Measurements from ENCODE around the gene BSN. TPM values are rescaled to one million over a fixed set of nuclear protein-coding genes. Genes with fewer than 3 reads are reported as not detected.

BSN gene
- total RNA-seq (2022; extraction: Qiagen RNA extraction), result 0.09 to 0.41 TPM (median 0.13 TPM) in 5 replicates

GRCh38 chr3:49553692-49554632 is at the start of gene BSN:
Gene BSN, plus strand, starts transcription at chr3:49554477. Its CDS starts 126 bp downstream, at chr3:49554603.

GRCh38 chr3:49673715-49674496 is 119.6 kb downstream of the BSN start, which contains the start of gene APEH:
Gene APEH, plus strand, starts transcription at chr3:49674351. Its CDS starts 51 bp downstream, at chr3:49674402.

GRCh38 chr3:49689046-49689907 is 135.0 kb downstream of the BSN start, which contains the start of the genes MST1 and RNF123:
Gene MST1, minus strand, starts transcription at chr3:49689474. Its CDS starts 783 bp downstream, at chr3:49688691.
Gene RNF123, plus strand, starts transcription at chr3:49689557. Its CDS starts 1,609 bp downstream, at chr3:49691166.

DNA sequence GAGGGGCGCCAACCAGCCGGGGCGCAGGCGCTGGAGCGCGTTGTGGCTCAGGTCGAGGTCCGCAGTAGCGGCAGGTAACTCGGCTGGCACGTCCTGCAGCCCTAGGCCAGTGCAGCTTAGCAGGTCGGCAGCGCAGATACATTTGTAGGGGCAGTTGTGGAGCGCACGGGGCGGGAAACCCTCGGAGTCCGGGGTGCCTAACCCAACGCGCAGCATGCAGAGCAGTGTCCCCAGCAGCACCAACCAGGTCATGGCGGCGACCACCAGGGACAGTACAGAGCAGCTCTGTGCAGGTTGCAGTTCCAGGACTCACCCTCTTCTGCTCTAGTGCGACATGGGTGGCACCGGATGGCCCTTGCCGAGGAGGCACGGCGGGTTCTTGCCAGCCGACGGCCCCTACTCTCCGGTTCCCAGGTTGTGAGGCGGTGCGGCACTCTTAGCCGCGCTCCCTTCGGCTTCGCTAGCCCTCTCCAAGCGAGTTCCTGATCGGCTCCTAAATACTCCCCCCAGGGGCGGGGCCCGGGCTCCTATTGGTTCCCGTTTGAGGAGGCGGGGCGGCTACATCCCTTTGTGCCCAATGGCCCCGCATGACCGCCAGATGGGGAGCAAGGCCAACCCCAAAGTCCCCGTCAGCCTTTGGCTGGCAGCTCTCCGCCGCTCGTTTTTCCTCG is 165.1 kb downstream of the BSN start, which contains the start of gene AMIGO3:
TSS of gene AMIGO3 (minus strand) at position 471 of the 671 bp plus-strand sequence. CDS start at position 252, 219 bp downstream.

Other genes with a start within 250 kb of the BSN start
- 11.4 to 15.4 TPM (median 13.8 TPM) in 5 replicates for gene USP4, start 214.4 kb upstream of the BSN start, total RNA-seq (2022; extraction: Qiagen RNA extraction)
- gene GPX1, start 196.1 kb upstream of the BSN start, total RNA-seq (2022; extraction: Qiagen RNA extraction), result 262 to 306 TPM (median 293 TPM) in 5 replicates
- 449 to 503 TPM (median 464 TPM) in 5 replicates for gene RHOA, start 142.5 kb upstream of the BSN start, total RNA-seq (2022; extraction: Qiagen RNA extraction)
- gene TCTA, start 142.1 kb upstream of the BSN start, total RNA-seq (2022; extraction: Qiagen RNA extraction), result 21.0 to 25.1 TPM (median 22.6 TPM) in 5 replicates
- gene AMT, start 132.0 kb upstream of the BSN start, total RNA-seq (2022; extraction: Qiagen RNA extraction), result 0.28 to 0.73 TPM (median 0.44 TPM) in 4 of 5 replicates, not detected in the other
- 5.6 to 7.3 TPM (median 5.6 TPM) in 5 replicates for gene NICN1, start 125.2 kb upstream of the BSN start, total RNA-seq (2022; extraction: Qiagen RNA extraction)
- 47.6 to 60.8 TPM (median 57.1 TPM) in 5 replicates for gene DAG1, start 84.2 kb upstream of the BSN start, total RNA-seq (2022; extraction: Qiagen RNA extraction)
- gene APEH, start 119.9 kb downstream of the BSN start, total RNA-seq (2022; extraction: Qiagen RNA extraction), result 59.7 to 71.2 TPM (median 63.7 TPM) in 5 replicates
- 1.3 to 1.9 TPM (median 1.6 TPM) in 5 replicates for gene MST1, start 135.0 kb downstream of the BSN start, total RNA-seq (2022; extraction: Qiagen RNA extraction)
- 10.2 to 16.4 TPM (median 14.9 TPM) in 5 replicates for gene RNF123, start 135.1 kb downstream of the BSN start, total RNA-seq (2022; extraction: Qiagen RNA extraction)
- gene AMIGO3, start 165.2 kb downstream of the BSN start, total RNA-seq (2022; extraction: Qiagen RNA extraction), result 0.17 to 1.5 TPM (median 0.82 TPM) in 5 replicates
- 14.4 to 20.6 TPM (median 19.5 TPM) in 5 replicates for gene GMPPB, start 169.5 kb downstream of the BSN start, total RNA-seq (2022; extraction: Qiagen RNA extraction)
- 19.0 to 22.9 TPM (median 21.8 TPM) in 5 replicates for gene IP6K1, start 232.1 kb downstream of the BSN start, total RNA-seq (2022; extraction: Qiagen RNA extraction)
- gene CDHR4, start 245.4 kb downstream of the BSN start, total RNA-seq (2022; extraction: Qiagen RNA extraction), result 0.10 to 0.64 TPM (median 0.22 TPM) in 5 replicates
- gene INKA1, start 248.8 kb downstream of the BSN start, total RNA-seq (2022; extraction: Qiagen RNA extraction), result 1.4 to 3.1 TPM (median 2.1 TPM) in 5 replicates

All from A549 treated with Mapracorat at 1 μM for 4 hours (cell line).